Lower lobe of right lung (tissue), 2 donors: ENCODE measurements around the gene XRCC2. TPM values are rescaled to one million over a fixed set of nuclear protein-coding genes. Genes with fewer than 3 reads are reported as not detected.

Source experiments
- ATAC-seq, 2 donors: fragments of 200-7000 bp; cut with Tn5 transposase; one replicate each; pipeline ENCODE4 v1.9.1; 2020 to 2022; ENCODE audit warnings: mild to moderate bottlenecking in 2 of 2, moderate library complexity in 2 of 2
- DNase-seq: peaks from one replicate; pipeline ENCODE4 v3.0.0-alpha.2; 2020
- H3K27ac ChIP-seq: fragments of 200-600 bp; one replicate; pipeline ENCODE4 v1.8.0; 2022
- H3K27me3 ChIP-seq: fragments of 200-600 bp; one replicate; pipeline ENCODE4 v1.8.0; 2022; ENCODE audit warnings: low read depth
- H3K36me3 ChIP-seq: fragments of 200-600 bp; one replicate; pipeline ENCODE4 v1.8.0; 2022; ENCODE audit warnings: mild to moderate bottlenecking
- H3K4me1 ChIP-seq: fragments of 200-600 bp; one replicate; pipeline ENCODE4 v1.8.0; 2022
- H3K4me3 ChIP-seq: fragments of 200-600 bp; one replicate; pipeline ENCODE4 v1.8.0; 2022; ENCODE audit warnings: mild to moderate bottlenecking
- H3K9me3 ChIP-seq: fragments of 200-600 bp; one replicate; pipeline ENCODE4 v1.8.0; 2022
- intact Hi-C: fragments of 100-400 bp; cut with DNase I; formaldehyde crosslinking; loops from one replicate; pipeline ENCODE4 v1.11.0; 2022
- total RNA-seq: library from RNA; stranded (reverse); fragmentation: NEBNext Ultra II Directional; extraction: Animal tissue kit (Norgen Biotek cat#: 25700); gene quantifications from one replicate; pipeline ENCODE4 v1.2.1, GENCODE V29; 2021
- TF ChIP-seq, protein P1 (sequence below): fragments of 200-600 bp; IDR thresholded peaks from one replicate; pipeline ENCODE4 v1.8.0; 2022; ENCODE audit warnings: antibody characterized with exemption, mild to moderate bottlenecking
- donor health status: DM: no; HTN: yes; CAD: no; lungs with severe emphysema.

Gene XRCC2
- total RNA-seq, 1 donor from 2014 or later: 0.86 TPM

DNA sequence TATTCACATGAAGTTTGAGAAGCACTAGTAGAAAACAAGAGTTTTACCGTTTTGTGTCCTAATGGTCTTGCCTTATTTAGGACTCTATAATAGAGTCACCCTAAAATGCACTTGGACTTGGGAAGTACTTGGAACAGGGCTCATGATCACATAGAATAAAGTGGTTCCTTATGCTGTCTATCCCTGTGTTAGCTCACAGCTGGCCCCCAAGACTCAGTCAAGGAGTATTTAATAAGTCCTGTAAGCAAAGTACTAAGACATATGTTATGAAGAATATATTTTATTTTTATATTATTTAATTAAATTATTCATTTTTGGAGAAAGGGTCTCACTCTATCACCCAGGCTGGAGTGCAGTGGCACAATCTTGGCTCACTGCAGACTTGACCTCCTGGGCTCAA, 54.5 kb downstream of the XRCC2 start:
- Histone ChIP-seq H3K27ac (no peak overlapping the region), H3K36me3 (no peaks in the 10 kb centered on the region), H3K9me3 (no peaks in the 10 kb centered on the region), H3K4me3 (no peak overlapping the region), H3K4me1 (no peaks in the 10 kb centered on the region), H3K27me3 (no peaks in the 10 kb centered on the region)
- ATAC-seq (no peak), DNase-seq (no peak)
- TF ChIP-seq, protein P1, sequence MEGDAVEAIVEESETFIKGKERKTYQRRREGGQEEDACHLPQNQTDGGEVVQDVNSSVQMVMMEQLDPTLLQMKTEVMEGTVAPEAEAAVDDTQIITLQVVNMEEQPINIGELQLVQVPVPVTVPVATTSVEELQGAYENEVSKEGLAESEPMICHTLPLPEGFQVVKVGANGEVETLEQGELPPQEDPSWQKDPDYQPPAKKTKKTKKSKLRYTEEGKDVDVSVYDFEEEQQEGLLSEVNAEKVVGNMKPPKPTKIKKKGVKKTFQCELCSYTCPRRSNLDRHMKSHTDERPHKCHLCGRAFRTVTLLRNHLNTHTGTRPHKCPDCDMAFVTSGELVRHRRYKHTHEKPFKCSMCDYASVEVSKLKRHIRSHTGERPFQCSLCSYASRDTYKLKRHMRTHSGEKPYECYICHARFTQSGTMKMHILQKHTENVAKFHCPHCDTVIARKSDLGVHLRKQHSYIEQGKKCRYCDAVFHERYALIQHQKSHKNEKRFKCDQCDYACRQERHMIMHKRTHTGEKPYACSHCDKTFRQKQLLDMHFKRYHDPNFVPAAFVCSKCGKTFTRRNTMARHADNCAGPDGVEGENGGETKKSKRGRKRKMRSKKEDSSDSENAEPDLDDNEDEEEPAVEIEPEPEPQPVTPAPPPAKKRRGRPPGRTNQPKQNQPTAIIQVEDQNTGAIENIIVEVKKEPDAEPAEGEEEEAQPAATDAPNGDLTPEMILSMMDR: no peak
- intact Hi-C loops: no loop called here

DNA sequence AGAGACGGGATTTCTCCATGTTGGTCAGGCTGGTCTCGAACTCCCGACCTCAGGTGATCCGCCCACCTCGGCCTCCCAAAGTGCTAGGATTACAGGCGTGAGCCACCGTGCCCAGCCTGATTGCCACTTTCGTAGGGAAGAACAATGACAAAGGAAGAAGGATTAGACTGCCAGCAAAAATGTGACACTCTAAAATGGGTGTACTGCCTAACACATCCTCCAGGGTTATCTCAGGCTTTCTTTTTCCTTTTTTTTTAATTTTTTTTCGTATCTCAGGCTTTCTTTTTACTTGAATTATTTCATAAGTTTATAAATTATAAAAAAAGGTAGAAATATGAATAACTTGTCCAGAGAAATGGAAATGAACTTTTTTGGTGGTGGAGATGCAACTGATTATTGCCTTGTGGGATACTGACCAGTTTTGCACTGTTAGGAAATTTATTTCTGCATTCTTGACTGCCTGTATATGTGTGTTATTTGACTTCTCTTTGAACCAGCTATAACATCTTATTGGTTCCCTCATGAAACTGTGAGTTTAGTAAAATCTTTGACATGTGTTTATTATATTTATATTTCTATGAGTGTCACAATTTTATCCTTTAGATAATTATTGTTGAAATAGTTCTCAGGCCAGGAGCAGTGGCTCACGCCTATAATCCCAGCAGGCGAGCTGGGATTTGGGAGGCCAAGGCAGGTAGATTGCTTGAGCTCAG, 56.8 kb downstream of the XRCC2 start:
- intact Hi-C loops: no loop called here
- H3K27me3 ChIP-seq: peaks cover 7% of the 10 kb centered on the region
- TF ChIP-seq, protein P1: no peak
- no peaks in the 10 kb centered on the region for H3K36me3 ChIP-seq
- peaks cover 5% of the 10 kb centered on the region for H3K4me1 ChIP-seq
- no peaks in the 10 kb centered on the region for H3K9me3 ChIP-seq
- DNase-seq (no peak), ATAC-seq (no peak)
- H3K4me3 ChIP-seq: no peak overlapping the region
- H3K27ac ChIP-seq: no peak overlapping the region

DNA sequence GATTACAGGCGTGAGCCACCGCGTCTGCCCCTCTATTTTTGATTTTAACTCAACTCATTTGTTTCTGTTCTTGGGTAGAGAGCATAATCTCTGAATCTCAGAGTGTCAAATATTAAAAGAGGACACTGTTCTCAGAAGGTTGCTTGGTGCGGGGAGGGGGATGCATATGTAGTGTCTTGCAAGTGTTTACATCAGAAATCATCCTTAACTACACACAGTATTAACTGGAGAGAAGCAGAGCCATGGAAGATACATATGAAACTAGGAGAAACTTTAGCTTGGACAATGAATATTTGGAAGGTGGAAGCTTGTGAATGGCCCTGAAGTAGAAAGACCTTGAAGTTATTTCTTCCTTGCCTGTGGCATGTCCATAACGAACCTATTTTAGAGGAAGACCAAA, 57.5 kb downstream of the XRCC2 start:
- intact Hi-C loops: no loop called here
- Histone ChIP-seq H3K4me3 (no peak overlapping the region), H3K4me1 (peaks cover 5% of the 10 kb centered on the region), H3K27ac (no peak overlapping the region), H3K36me3 (no peaks in the 10 kb centered on the region), H3K27me3 (peaks cover 7% of the 10 kb centered on the region), H3K9me3 (no peaks in the 10 kb centered on the region)
- DNase-seq (no peak), ATAC-seq (no peak)
- TF ChIP-seq, protein P1: no peak

DNA sequence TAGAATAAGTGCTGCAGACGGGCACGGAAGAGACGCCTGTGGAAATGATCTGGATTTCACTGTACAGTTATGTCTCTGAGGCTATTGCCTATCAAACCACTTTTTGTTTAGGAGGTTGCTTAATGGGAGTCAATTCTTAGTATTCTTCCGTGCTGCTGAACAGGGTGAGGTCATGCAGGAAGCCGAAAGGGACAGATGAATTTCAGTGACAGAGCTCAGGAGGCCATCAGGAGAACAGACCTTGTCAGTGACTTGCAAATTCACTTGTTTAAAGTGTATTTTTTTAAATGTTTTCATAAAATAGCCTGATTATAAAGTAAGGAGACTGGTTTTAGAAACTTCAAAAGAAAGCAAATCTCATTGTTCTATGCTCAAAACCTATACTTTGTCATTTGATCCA, 58.9 kb downstream of the XRCC2 start:
- ATAC-seq: peak in 1 of 2 donors; percentile 35
- no peak for DNase-seq
- Histone ChIP-seq H3K36me3 (no peaks in the 10 kb centered on the region), H3K4me3 (no peak overlapping the region), H3K27me3 (peaks cover 7% of the 10 kb centered on the region), H3K9me3 (no peaks in the 10 kb centered on the region), H3K27ac (no peak overlapping the region), H3K4me1 (peaks cover 5% of the 10 kb centered on the region)
- TF ChIP-seq, protein P1: no peak
- intact Hi-C loops: no loop called here

GRCh38 chr7:152615031-152615741, 60.8 kb downstream of the XRCC2 start:
- TF ChIP-seq, protein P1: no peak
- no peaks in the 10 kb centered on the region for H3K9me3 ChIP-seq
- no peaks in the 10 kb centered on the region for H3K36me3 ChIP-seq
- peak; percentile 82 to 87 for ATAC-seq
- no peak for DNase-seq
- no peak overlapping the region for H3K4me3 ChIP-seq
- H3K27me3 ChIP-seq: peaks cover 7% of the 10 kb centered on the region
- peaks cover 5% of the 10 kb centered on the region for H3K4me1 ChIP-seq
- intact Hi-C loops: no loop called here
- no peak overlapping the region for H3K27ac ChIP-seq
